Right lobe of liver (tissue), 6 donors: Measurements from ENCODE around the gene RNF113B. TPM values are rescaled to one million over a fixed set of nuclear protein-coding genes. Genes with fewer than 3 reads are reported as not detected.

ENCODE experiments used
- ATAC-seq, 4 donors: fragments of 200-7000 bp; cut with Tn5 transposase; one replicate each; pipeline ENCODE4 v1.9.1; 2020; ENCODE audit warnings: mild to moderate bottlenecking in 4 of 4, moderate library complexity in 4 of 4
- DNase-seq, 3 donors: peaks; one replicate each; pipeline ENCODE4 v3.0.0-alpha.2; 2020
- H3K27ac ChIP-seq, 3 donors: fragments of 200-600 bp; one replicate each; pipeline ENCODE4 v1.8.0; 2022
- H3K27me3 ChIP-seq, 2 donors: fragments of 200-600 bp; one replicate each; pipeline ENCODE4 v1.8.0; 2022
- H3K36me3 ChIP-seq, 4 donors: fragments of 200-600 bp; sonication (generic) in 1 of 4; one replicate each; pipeline versions ENCODE4 v1.5.1 to v1.8.0; 2017 to 2022; ENCODE audit warnings: control low read depth in 1 of 4
- H3K4me1 ChIP-seq, 4 donors: fragments of 200-600 bp; sonication (generic) in 1 of 4; one replicate each; pipeline versions ENCODE4 v1.5.1 to v1.8.0; 2017 to 2022; ENCODE audit warnings: control low read depth in 1 of 4
- H3K4me3 ChIP-seq, 3 donors: fragments of 200-600 bp; one replicate each; pipeline ENCODE4 v1.8.0; 2022
- H3K9me3 ChIP-seq, 4 donors: fragments of 200-600 bp; sonication (generic) in 1 of 4; one replicate each; pipeline versions ENCODE4 v1.5.1 to v1.8.0; 2017 to 2022; ENCODE audit warnings: control low read depth in 1 of 4
- POLR2A ChIP-seq: fragments of 450-650 bp; IDR thresholded peaks from one replicate; pipeline ENCODE4 v1.6.1; 2017; ENCODE audit warnings: antibody characterized with exemption, mild to moderate bottlenecking
- WGBS: methylation state at CpG from one replicate; pipeline ENCODE4 v1.1.6; 2018; ENCODE audit warnings: low coverage, low lambda C conversion rate; ENCODE audit not compliant: insufficient coverage; ENCODE audit errors: missing lambda C conversion rate; 5-methylcytosine and 5-hydroxymethylcytosine counted together
- intact Hi-C, 2 donors: fragments of 100-400 bp; cut with DNase I; formaldehyde crosslinking; loops; one replicate each; pipeline versions ENCODE4 v1.11.2 to v1.14.1; 2022
- total RNA-seq, 6 experiments: library from RNA; depleted of rRNA in 2 of 6; stranded (reverse); fragments of >200 nt in 2 of 6; fragmentation: NEBNext Ultra II Directional in 3 of 6; extraction: Animal tissue kit (Norgen Biotek cat#: 25700) in 3 of 6; gene quantifications; one replicate each; pipeline versions ENCODE4 v1.1.0 to v1.2.4, GENCODE V29; 2016 to 2023
- TF ChIP-seq, protein P1 (sequence below), 4 donors: fragments of 200-600 bp in 3 of 4; fragments of 450-650 bp in 1 of 4; IDR thresholded peaks; one replicate each; pipeline versions ENCODE4 v1.5.1 to v1.8.0; 2016 to 2022; ENCODE audit warnings: antibody characterized with exemption in 4 of 4, mild to moderate bottlenecking in 2 of 4
- donor health status: DM: no; HTN: yes; CAD: no.
- donor health status: DM: no; HTN: no; CAD: no.
- donor health status: DM: no; HTN: no; CAD: no.
- donor health status: DM: no; HTN: yes; CAD: no.
- donor health status: DM: no; HTN: yes; CAD: no.

RNF113B gene
- total RNA-seq, 6 experiments from 2014 or later = not detected

DNA sequence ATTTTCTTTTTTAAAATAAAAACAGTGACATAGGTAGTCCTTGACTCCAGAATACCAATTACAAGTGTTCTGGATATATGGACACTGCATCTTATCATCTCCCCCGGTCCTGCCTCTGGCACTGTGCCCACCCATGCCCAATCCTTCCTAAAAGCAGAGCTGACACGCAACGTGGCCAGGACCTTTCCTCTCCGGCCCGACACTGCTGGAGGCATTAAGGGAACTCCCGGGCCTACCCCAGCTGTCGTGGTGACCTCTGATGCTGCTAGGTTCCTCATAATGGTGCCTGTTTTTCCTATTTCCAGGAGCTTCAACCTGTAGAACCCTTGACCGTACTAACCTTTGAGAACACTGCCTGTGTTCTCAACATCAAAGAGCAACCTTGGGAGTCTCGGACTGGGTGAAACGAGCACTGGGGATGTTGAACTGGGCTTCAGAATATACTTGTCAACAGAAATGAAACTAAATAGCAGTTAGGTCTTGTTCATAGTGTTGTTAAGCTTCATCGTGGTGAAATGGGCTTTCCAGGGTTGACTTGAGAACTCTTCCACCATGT is 13.9 kb upstream of the RNF113B start:
- Histone ChIP-seq H3K4me1 (peaks cover 0 to 70% (median 23%) of the 10 kb centered on the region in 4 donors), H3K4me3 (peak overlapping the region in 1 of 3 donors; percentile 9), H3K36me3 (no peaks in the 10 kb centered on the region), H3K27me3 (no peaks in the 10 kb centered on the region), H3K27ac (peak overlapping the region; percentile 0 to 65 (median 23)), H3K9me3 (no peaks in the 10 kb centered on the region)
- 15% methylated on average over 11 of the region's 11 CpGs for WGBS
- DNase-seq = peak in 1 of 3 donors; percentile 62
- TF ChIP-seq POLR2A = no peak
- TF ChIP-seq, protein P1, sequence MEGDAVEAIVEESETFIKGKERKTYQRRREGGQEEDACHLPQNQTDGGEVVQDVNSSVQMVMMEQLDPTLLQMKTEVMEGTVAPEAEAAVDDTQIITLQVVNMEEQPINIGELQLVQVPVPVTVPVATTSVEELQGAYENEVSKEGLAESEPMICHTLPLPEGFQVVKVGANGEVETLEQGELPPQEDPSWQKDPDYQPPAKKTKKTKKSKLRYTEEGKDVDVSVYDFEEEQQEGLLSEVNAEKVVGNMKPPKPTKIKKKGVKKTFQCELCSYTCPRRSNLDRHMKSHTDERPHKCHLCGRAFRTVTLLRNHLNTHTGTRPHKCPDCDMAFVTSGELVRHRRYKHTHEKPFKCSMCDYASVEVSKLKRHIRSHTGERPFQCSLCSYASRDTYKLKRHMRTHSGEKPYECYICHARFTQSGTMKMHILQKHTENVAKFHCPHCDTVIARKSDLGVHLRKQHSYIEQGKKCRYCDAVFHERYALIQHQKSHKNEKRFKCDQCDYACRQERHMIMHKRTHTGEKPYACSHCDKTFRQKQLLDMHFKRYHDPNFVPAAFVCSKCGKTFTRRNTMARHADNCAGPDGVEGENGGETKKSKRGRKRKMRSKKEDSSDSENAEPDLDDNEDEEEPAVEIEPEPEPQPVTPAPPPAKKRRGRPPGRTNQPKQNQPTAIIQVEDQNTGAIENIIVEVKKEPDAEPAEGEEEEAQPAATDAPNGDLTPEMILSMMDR (IDR thresholded peaks at IDR 0.05) = no peak
- ATAC-seq = peak; percentile 17 to 31 (median 24)
- intact Hi-C loops = no loop called here

DNA sequence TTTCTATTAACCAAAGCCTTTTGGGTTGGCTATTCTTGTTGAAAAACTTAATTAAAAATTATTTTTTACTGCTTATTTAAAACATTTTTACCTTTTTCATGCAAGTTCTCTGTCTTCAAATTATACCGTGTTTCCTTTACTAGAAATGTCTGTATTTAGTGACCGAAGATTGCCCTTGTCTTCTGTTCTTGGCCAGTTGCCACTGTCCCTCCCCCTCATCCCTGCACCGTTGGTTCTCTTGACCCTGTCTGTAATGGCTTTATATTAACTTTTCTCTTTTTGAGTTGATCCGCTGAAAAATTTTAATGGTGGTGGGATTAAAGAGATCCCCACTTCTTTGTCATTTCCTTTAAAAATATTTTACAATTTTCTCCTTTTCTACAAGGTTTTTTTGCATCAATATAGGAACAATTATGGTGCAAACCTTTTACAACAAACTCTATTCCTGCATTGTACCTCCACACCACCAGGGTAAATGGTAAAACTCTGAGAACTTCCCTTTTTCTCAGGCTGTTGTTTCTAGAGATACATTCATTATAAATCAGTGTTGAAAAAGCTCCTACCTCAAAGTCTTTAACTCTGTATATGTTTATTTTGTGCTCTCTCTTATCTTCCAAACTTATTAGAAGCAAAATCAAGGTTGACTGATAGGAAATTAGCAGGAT is 12.9 kb upstream of the RNF113B start:
- intact Hi-C loops = no loop called here
- peak overlapping the region in 2 of 3 donors; percentile 0 to 65 for H3K27ac ChIP-seq
- H3K27me3 ChIP-seq = no peaks in the 10 kb centered on the region
- DNase-seq (peak; percentile 71 to 85 (median 74)), ATAC-seq (peak; percentile 69 to 73 (median 72))
- TF ChIP-seq, protein P1 (IDR thresholded peaks at IDR 0.05) = peak in 2 of 4 donors; percentile 6 to 27
- no peak for TF ChIP-seq POLR2A
- peaks cover 0 to 65% (median 19%) of the 10 kb centered on the region in 4 donors for H3K4me1 ChIP-seq
- no peaks in the 10 kb centered on the region for H3K9me3 ChIP-seq
- WGBS = 20% methylated on average over 4 of the region's 4 CpGs
- H3K36me3 ChIP-seq = no peaks in the 10 kb centered on the region
- no peak overlapping the region for H3K4me3 ChIP-seq

DNA sequence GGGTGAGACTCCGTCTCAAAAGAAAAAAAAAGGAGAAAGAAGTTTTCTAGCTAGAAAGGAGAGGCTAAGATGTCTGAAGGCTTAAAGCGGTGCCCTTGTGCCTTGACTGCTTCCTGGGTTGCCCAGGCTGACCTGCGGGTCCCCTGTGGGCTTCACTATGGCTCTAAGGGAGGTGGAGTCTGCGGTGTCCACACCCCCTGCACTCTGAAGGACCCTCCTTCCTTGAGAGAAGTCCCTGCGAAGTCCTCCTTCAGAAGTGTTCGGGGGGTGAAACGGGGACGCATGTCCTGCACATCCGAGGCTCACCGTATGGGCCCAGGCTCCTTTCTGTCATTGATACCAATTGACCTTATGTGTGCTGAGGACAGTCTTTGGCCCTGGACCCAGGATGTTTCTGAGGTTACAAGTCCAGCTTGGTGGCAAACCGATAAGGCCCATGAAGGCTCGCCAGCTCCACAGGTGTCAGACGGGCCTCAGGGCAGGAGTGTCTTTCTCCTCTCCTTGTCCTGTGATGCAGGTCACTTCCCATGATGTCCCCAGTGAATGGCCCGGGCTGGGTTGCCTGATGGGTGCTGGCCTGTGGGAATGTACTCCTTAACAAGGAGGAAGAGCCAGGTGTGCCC is 11.6 kb upstream of the RNF113B start:
- ATAC-seq (peak; percentile 74 to 87 (median 86)), DNase-seq (peak; percentile 69 to 85 (median 80))
- WGBS = 40% methylated on average over 1 of the region's 14 CpGs
- Histone ChIP-seq H3K36me3 (no peaks in the 10 kb centered on the region), H3K27ac (peak overlapping the region; percentile 7 to 65 (median 54)), H3K9me3 (no peaks in the 10 kb centered on the region), H3K4me1 (peaks cover 0 to 55% (median 15%) of the 10 kb centered on the region in 4 donors), H3K27me3 (no peaks in the 10 kb centered on the region), H3K4me3 (no peak overlapping the region)
- no peak for TF ChIP-seq POLR2A
- TF ChIP-seq, protein P1 (IDR thresholded peaks at IDR 0.05) = no peak
- intact Hi-C loops = no loop called here

DNA sequence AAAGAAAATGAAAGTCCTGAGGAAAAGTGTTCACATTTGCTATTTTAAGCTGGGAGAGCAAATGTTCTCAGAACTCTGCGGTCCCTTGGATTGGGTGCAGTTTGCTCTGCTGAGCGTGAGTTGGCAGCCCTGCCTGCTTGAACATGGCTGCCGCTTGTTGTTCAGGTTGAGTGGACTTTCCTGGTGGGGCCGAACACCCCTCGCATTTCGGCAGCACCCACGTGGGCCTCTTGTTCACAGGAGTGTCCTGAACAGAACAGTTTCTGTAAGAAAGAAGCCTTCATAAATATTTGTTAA is 10.8 kb upstream of the RNF113B start:
- Histone ChIP-seq H3K4me3 (no peak overlapping the region), H3K36me3 (no peaks in the 10 kb centered on the region), H3K27me3 (no peaks in the 10 kb centered on the region), H3K9me3 (no peaks in the 10 kb centered on the region), H3K27ac (peak overlapping the region in 1 of 3 donors; percentile 65), H3K4me1 (peaks cover 0 to 55% (median 15%) of the 10 kb centered on the region in 4 donors)
- ATAC-seq = peak in 2 of 4 donors; percentile 7 to 20
- no peak for TF ChIP-seq POLR2A
- TF ChIP-seq, protein P1 (IDR thresholded peaks at IDR 0.05) = no peak
- intact Hi-C loops = no loop called here
- no peak for DNase-seq
- WGBS = 47% methylated on average over 5 of the region's 7 CpGs
